Pancreas (tissue), 10 donors: ENCODE data around the gene VEGFA. TPM values are rescaled to one million over a fixed set of nuclear protein-coding genes. Genes with fewer than 3 reads are reported as not detected.

Experiments used
- ATAC-seq, 4 donors: fragments of 200-7000 bp; cut with Tn5 transposase; one replicate each; pipeline versions ENCODE4 v1.8.0 to v1.9.1; 2020; ENCODE audit warnings: mild to moderate bottlenecking in 4 of 4, moderate library complexity in 4 of 4
- DNase-seq, 6 donors: peaks; one replicate each; pipeline ENCODE4 v3.0.0-alpha.2; 2020
- FAIRE-seq: peaks from 2 replicates; lab custom pipeline; 2012; peaks lifted over from hg19 to GRCh38; lab: Jason Lieb, UNC
- H3K27ac ChIP-seq, 4 donors: fragments of 200-600 bp; sonication (generic); 1 replicate in 3 of 4; 2 replicates in 1 of 4; pipeline versions ENCODE4 v1.5.0 to v1.8.0; 2020
- H3K27me3 ChIP-seq, 4 donors: fragments of 200-600 bp; one replicate each; pipeline ENCODE4 v1.8.0; 2021
- H3K36me3 ChIP-seq, 3 donors: fragments of 200-600 bp; sonication (generic) in 1 of 3; one replicate each; pipeline versions ENCODE4 v1.5.0 to v1.8.0; 2020 to 2021
- H3K4me1 ChIP-seq, 3 donors: fragments of 200-600 bp; one replicate each; pipeline ENCODE4 v1.8.0; 2021
- H3K4me3 ChIP-seq, 4 donors: fragments of 200-600 bp; sonication (generic) in 2 of 4; one replicate each; pipeline versions ENCODE4 v1.5.0 to v1.8.0; 2020 to 2021
- H3K9me3 ChIP-seq, 4 donors: fragments of 200-600 bp; one replicate each; pipeline ENCODE4 v1.8.0; 2021
- WGBS, 2 donors: extraction: QIAGEN DNeasy Blood & Tissue Kit; methylation state at CpG; one replicate each; pipeline ENCODE4 v1.1.7; 2013; 5-methylcytosine and 5-hydroxymethylcytosine counted together
- intact Hi-C, 3 donors: fragments of 100-400 bp; cut with DNase I; formaldehyde crosslinking; loops; one replicate each; pipeline versions ENCODE4 v1.11.1 to v1.14.2; 2022
- polyA plus RNA-seq, 2 donors: library from polyadenylated mRNA; stranded (reverse); fragments of 200-250 nt; gene quantifications; one replicate each; pipeline ENCODE4 v1.2.3, GENCODE V29; 2013
- total RNA-seq, 6 donors: library from RNA; stranded (reverse); fragmentation: NEBNext Ultra II Directional in 4 of 6; extraction: Animal tissue kit (Norgen Biotek cat#: 25700) in 4 of 6; gene quantifications; one replicate each; pipeline versions ENCODE4 v1.2.1 to v1.2.4, GENCODE V29; 2021 to 2023
- TF ChIP-seq, protein P1 (sequence below), 4 donors: fragments of 200-600 bp; sonication (generic) in 3 of 4; IDR thresholded peaks; one replicate each; pipeline versions ENCODE4 v1.5.0 to v1.8.0; 2021; ENCODE audit warnings: antibody characterized with exemption in 4 of 4
- donor health status: healthy with polysubstance abuse.
- donor health status: DM: no; HTN: no; CAD: no; lungs with moderate emphysema.
- donor health status: DM: no; HTN: no; CAD: no.
- donor health status: control.
- donor health status: control.
- donor health status: Bipolar disorder and iron deficiency.
- donor health status: DM: yes; HTN: yes; CAD: no.
- donor health status: DM: no; HTN: no; CAD: no.
- donor health status: DM: no; HTN: no; CAD: no.
- donor health status: DM: yes; HTN: yes; CAD: no.

The VEGFA gene
- total and polyA plus RNA-seq, 8 donors, result 55.2 to 206 (median 91.5) TPM

DNA sequence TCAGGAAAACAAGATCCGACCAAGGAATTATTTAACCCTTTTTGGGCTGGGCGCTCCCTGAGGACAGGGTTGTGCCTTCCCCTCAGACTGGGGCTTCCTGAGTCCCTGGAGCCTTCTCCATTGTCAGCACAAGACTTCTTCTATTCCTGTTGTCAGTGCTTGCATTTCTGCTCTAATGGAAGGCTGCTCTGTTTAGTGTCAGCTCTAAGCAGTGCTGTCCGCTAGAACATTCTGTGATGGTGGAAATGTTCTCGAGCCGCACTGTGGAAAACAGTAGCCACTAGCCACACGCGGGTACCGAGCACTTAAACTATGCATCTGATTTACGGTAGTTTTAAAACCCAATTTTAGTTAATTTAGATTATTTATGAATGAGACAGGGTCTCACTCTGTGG lies 64.0 kb downstream of the VEGFA start:
- FAIRE-seq (no peak), DNase-seq (no peak), ATAC-seq (peak in 1 of 4 donors; percentile 5)
- intact Hi-C loops, result loop anchor here in 1 of 3 donors (5.0 kb wide), 1 partner anchor 62 kb away; the partner anchor contains the start of gene VEGFA
- no peaks in the 10 kb centered on the region for H3K9me3 ChIP-seq
- H3K4me1 ChIP-seq, result peaks cover 22 to 42% (median 36%) of the 10 kb centered on the region in 3 donors
- WGBS, 2 donors, result 25 to 55% methylated on average over 9 of the region's 9 CpGs
- TF ChIP-seq, protein P1, sequence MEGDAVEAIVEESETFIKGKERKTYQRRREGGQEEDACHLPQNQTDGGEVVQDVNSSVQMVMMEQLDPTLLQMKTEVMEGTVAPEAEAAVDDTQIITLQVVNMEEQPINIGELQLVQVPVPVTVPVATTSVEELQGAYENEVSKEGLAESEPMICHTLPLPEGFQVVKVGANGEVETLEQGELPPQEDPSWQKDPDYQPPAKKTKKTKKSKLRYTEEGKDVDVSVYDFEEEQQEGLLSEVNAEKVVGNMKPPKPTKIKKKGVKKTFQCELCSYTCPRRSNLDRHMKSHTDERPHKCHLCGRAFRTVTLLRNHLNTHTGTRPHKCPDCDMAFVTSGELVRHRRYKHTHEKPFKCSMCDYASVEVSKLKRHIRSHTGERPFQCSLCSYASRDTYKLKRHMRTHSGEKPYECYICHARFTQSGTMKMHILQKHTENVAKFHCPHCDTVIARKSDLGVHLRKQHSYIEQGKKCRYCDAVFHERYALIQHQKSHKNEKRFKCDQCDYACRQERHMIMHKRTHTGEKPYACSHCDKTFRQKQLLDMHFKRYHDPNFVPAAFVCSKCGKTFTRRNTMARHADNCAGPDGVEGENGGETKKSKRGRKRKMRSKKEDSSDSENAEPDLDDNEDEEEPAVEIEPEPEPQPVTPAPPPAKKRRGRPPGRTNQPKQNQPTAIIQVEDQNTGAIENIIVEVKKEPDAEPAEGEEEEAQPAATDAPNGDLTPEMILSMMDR (IDR thresholded peaks at IDR 0.05), result no peak
- no peaks in the 10 kb centered on the region for H3K36me3 ChIP-seq
- peak overlapping the region in 3 of 4 donors; percentile 33 to 75 (median 69) for H3K27ac ChIP-seq
- H3K27me3 ChIP-seq, result no peaks in the 10 kb centered on the region
- H3K4me3 ChIP-seq, result no peak overlapping the region

DNA sequence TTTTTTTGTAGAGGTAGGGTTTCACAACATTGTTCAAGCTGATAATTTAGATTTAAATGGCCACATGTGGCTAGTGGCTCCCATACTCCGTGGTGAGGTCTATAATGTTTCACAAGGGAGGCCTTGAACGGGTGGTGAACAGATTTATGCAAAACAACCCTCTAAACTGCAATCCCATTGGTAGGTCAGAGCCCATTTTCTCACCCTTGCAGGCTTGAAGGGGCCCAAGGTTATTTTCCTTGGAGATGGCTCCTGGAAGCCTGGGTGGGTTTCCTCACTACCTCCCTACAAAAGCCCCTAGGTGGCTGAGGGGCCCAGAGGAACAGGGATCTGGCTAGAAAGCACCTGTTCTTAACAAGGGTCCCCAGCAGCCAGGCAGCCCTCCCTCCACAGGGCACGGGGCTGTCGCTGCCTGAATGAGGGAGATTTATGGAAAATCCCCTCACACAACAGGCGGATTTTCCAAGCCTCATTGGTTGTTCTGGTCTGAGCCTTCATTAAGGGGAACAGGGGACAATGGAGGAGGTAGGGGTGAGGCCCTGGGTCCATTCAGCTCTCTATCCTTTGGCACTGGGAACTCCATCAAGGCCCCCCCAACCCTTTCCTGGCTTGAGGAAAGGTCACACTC lies 64.6 kb downstream of the VEGFA start:
- no peak for ATAC-seq
- Histone ChIP-seq H3K4me1 (peaks cover 22 to 42% (median 36%) of the 10 kb centered on the region in 3 donors), H3K4me3 (no peak overlapping the region), H3K27ac (peak overlapping the region in 3 of 4 donors; percentile 33 to 75 (median 69)), H3K27me3 (no peaks in the 10 kb centered on the region), H3K9me3 (no peaks in the 10 kb centered on the region), H3K36me3 (no peaks in the 10 kb centered on the region)
- FAIRE-seq, result no peak
- intact Hi-C loops, result loop anchor here in 2 of 3 donors (5.0 kb wide), 1 partner anchor 62 kb away; the partner anchor contains the start of gene VEGFA (in 2 of the 2)
- DNase-seq, result no peak
- TF ChIP-seq, protein P1 (IDR thresholded peaks at IDR 0.05), result no peak
- 56 to 65% methylated on average over 5 of the region's 5 CpGs for whole genome bisulfite sequencing, 2 donors

DNA sequence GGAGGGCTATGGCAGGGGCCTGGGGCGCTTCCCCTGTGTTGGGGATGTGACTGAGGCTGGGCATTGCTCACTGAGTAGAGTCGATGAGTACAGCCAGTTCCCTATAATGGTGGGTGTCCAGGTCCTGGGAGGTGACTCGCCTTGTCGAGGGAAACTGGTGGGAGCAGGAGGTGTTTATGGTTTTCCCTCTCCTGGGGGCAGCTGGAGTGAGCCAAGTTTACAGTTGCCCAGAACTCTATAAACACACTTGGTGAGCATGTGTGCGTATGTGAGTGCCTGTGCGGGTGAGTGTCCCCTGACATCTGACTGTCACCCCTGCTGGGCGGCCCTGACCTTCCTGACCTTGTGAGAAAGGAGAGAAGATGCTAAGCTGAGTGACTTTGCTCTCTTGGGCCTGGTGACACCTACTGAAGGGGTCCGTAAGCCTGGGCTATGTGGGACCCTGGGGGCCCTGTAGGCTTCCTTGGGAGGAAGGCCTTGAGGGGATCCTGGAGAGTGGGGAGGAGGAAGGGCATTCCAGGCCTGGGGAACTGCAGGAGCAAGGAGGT lies 65.9 kb downstream of the VEGFA start:
- Histone ChIP-seq H3K27ac (no peak overlapping the region), H3K27me3 (no peaks in the 10 kb centered on the region), H3K36me3 (no peaks in the 10 kb centered on the region), H3K9me3 (no peaks in the 10 kb centered on the region), H3K4me1 (peaks cover 22 to 42% (median 36%) of the 10 kb centered on the region in 3 donors), H3K4me3 (no peak overlapping the region)
- 78 to 80% methylated on average over 8 of the region's 8 CpGs for WGBS, 2 donors
- no peak for ATAC-seq
- intact Hi-C loops, result loop anchor here in 1 of 3 donors (5.0 kb wide), 1 partner anchor 64 kb away; the partner anchor contains the start of gene VEGFA
- DNase-seq, result no peak
- TF ChIP-seq, protein P1 (IDR thresholded peaks at IDR 0.05), result no peak
- FAIRE-seq, result no peak

Other genes with a start within 250 kb of the VEGFA start
- gene XPO5, start 194.2 kb upstream of the VEGFA start, total RNA-seq, result 10 to 100 TPM; 18.1 to 25.7 (median 22.9) TPM
- gene XPO5, start 194.2 kb upstream of the VEGFA start, polyA plus RNA-seq, result 10 to 100 TPM; 13.6 to 19.5 TPM
- gene POLH, start 194.0 kb upstream of the VEGFA start, total RNA-seq, result 10 to 100 TPM in 2 of 6 donors, 1 to 10 TPM in 4; 6.1 to 12.6 (median 9.0) TPM
- gene POLH, start 194.0 kb upstream of the VEGFA start, polyA plus RNA-seq, result 1 to 10 TPM; 1.9 to 2.2 TPM
- gene GTPBP2, start 140.9 kb upstream of the VEGFA start, total RNA-seq, result 10 to 100 TPM; 23.6 to 57.5 (median 29.8) TPM
- 10 to 100 TPM; 53.0 to 63.0 TPM for gene GTPBP2, start 140.9 kb upstream of the VEGFA start, polyA plus RNA-seq
- gene MAD2L1BP, start 134.4 kb upstream of the VEGFA start, total RNA-seq, result 10 to 100 TPM in 4 of 6 donors, 1 to 10 TPM in 2; 6.5 to 11.8 (median 10.1) TPM
- gene MAD2L1BP, start 134.4 kb upstream of the VEGFA start, polyA plus RNA-seq, result 10 to 100 TPM in 1 of 2 donors, 1 to 10 TPM in 1; 9.1 to 18.6 TPM
- under 1 TPM in 3 of 6 donors, not detected in 3; 0.06 to 0.16 (median 0.12) TPM for gene RSPH9, start 125.2 kb upstream of the VEGFA start, total RNA-seq
- gene RSPH9, start 125.2 kb upstream of the VEGFA start, polyA plus RNA-seq, result 1 to 10 TPM in 1 of 2 donors, under 1 TPM in 1; 0.08 to 1.1 TPM
- gene MRPS18A, start 82.4 kb upstream of the VEGFA start, total RNA-seq, result 10 to 100 TPM; 10.9 to 18.2 (median 14.3) TPM
- gene MRPS18A, start 82.4 kb upstream of the VEGFA start, polyA plus RNA-seq, result 10 to 100 TPM; 19.2 to 24.6 TPM